ENCODE data around the gene C19orf67.

C19orf67 gene

GRCh38 chr19:14082675-14082960 is 3.0 kb downstream of the C19orf67 start:
- no peak for DNase-seq (ENCODE audit: low read depth, low spot score)

GRCh38 chr19:14081797-14082674 is 3.5 kb downstream of the C19orf67 start:
- no peak for DNase-seq (ENCODE audit: low read depth, low spot score)

- peak; percentile 97 for DNase-seq (ENCODE audit: low read depth, low spot score)
These were observed 4.4 kb downstream of the C19orf67 start for GRCh38 chr19:14080887-14081796.

DNA sequence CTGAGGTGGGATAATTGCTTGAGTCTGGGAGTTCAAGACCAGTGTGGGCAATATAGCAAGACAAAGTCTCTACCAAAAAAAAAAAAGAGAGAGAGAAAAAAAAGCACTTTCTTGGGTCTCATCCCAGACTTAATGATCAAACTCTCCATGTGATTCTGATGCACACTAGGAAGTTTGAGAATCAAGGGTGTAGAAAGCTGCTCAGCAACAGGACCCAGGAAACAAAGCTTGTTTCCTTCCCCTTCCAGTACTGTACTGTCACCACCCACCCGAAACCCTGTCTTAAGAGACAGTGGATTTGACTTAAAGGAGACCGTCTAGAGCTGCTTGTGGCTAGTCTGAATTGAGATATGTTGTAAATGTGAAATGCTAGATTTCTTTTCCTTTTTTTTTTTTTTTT is 7.2 kb downstream of the C19orf67 start:
- no peak for DNase-seq (ENCODE audit: low read depth, low spot score)

GRCh38 chr19:14073925-14074838 is 11.4 kb downstream of the C19orf67 start:
- DNase-seq (ENCODE audit: low read depth, low spot score): no peak

DNA sequence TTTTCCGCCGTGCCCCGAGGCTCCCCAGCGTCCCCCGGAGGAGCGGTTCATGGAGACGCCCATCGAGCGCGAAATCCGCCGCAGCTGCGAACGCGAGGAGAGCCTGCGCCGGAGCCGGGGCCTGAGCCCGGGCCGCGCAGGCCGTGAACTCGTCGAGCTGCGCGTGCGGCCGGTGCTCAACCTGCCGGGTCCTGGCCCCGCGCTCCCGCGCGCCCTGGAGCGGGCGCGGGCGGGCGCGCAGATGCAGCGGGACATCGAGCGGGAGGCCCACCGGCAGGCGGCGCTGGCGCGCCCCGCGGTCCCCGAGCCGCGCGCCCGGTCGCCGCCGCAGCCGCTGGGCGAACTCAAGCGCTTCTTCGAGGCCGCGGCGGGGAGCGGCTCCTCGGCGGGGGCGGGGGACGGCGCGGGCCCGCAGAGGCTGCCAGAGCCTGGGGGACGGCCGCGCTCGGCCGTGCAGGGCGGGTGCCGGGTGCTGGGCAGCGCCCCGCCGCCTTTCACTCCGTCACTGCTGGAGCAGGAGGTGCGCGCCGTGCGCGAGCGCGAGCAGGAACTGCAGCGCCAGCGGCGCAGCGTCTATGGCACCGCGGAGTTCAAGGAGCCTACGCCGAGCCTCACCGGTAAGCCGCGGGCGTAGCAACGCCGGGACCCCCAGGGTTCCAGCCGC is 12.2 kb downstream of the C19orf67 start:
- no peak for DNase-seq (ENCODE audit: low read depth, low spot score)

DNA sequence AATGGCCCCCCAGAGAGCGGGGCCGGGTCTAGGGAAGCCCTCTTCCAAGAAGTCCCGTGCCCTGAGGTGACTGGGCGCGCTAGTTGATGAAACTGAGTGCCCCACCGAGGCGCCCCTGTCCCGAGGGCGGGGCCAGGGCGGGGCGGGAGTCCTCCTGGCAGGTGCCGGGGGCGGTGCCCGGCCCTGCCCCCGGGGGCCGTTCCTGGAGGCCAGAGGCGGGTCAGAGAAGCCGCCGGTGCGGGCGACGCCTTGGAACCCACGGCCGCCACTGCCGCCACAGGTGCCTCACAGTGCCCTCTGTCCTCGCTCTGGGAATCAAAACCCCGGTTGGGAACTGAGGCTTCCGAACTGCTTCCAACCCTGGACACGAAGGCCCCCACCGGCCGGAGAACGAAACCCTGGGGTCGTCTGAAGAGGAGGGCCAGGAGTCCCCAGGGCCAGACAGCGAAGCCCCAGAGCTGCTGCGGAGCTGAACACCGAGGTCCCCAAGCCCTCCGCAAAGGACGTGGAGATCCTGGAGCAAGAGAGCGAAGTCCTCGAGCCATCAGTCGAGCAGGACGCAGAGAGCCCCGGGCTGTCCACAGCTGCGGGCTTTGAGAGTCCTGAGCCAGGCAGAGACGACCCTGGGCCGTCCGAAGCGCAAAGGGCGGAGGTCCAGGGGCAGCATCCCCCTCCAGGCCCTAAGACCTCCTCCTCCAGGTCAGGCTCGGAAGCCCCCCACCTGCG is 12.9 kb downstream of the C19orf67 start, which contains the start of gene MISP3:
TSS of gene MISP3 (plus strand) at position 252 of the 726 bp plus-strand sequence. CDS start 524 bp downstream, outside the sequence.
- DNase-seq (ENCODE audit: low read depth, low spot score): no peak

DNA sequence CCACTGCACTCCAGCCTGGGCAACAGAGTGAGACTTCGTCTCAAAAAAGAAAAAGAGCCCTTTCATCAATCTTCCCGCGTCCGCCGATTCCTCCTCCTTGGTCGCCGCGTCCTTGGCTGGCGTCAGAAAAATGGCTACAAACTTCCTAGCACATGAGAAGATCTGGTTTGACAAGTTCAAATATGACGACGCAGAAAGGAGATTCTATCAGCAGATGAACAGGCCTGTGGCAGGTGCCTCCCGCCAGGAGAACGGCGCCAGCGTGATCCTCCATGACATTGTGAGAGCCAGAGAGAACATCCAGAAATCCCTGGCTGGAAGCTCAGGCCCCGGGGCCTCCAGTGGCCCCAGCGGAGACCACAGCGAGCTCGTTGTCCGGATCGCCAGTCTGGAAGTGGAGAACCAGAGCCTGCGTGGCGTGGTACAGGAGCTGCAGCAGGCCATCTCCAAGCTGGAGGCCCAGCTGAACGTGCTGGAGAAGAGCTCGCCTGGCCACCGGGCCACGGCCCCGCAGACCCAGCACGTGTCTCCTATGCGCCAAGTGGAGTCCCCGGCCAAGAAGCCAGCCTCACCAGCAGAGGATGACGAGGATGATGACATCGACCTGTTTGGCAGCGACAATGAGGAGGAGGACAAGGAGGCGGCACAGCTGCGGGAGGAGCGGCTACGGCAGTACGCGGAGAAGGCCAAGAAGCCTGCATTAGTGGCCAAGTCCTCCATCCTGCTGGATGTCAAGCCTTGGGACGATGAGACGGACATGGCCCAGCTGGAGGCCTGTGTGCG is 15.1 kb downstream of the C19orf67 start:
- DNase-seq (ENCODE audit: low read depth, low spot score): no peak

DNA sequence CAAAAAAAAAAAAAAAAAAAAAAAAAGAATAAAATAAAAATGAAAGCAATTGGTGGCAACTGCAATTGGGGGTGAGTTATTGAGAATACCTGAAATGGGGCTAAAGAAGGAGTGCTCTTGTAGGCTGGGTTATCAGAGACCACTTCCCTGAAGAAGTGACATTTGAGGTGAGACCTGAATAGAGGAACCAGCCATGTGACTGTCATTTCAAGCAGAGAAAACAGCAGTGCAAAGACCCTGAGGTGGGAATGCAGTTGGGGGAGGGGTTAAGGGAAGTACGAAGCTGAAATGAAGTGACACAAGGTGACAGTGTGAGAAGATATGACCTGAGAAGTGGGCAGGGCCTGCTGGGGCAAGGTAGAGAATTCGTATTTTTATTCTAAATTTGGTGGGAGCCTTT is 19.4 kb downstream of the C19orf67 start:
- DNase-seq (ENCODE audit: low read depth, low spot score): no peak

DNA sequence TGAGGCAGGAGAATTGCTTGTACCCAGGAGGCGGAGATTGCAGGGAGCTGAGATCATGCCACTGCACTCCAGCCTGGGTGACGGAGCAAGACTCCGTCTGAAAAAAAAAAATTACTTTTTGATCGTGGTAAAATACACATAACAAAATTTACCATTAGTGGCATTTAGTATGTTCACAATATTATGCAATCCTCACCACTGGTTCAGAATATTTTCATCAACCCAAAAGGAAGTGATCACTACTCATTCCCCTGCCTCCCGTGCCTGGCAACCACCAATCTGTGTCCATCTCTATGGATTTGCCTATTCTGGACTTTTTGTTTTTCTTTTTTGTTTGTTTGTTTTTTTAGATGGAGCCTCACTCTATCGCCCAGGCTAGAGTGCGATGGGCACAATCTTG is 22.5 kb downstream of the C19orf67 start:
- no peak for DNase-seq (ENCODE audit: low read depth, low spot score)

DNA sequence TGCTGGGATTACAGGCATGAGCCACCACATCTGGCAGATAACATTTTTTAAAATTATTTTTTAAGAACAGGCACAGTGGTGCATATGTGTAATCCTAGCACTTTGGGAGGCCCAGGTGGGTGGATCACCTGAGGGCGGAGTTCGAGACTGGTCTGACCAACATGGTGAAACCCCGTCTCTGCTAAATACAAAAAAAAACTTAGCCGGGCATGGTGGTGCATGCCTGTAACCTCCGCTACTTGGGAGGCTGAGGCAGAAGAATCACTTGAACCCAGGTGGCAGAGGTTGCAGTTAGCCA is 23.1 kb downstream of the C19orf67 start:
- no peak for DNase-seq (ENCODE audit: low read depth, low spot score)

GRCh38 chr19:14061751-14062557 is 23.6 kb downstream of the C19orf67 start, which contains the start of gene PALM3:
Gene PALM3, minus strand, starts transcription at chr19:14062076. Its CDS starts 96 bp downstream, at chr19:14061980.
- no peak for DNase-seq (ENCODE audit: low read depth, low spot score)

DNA sequence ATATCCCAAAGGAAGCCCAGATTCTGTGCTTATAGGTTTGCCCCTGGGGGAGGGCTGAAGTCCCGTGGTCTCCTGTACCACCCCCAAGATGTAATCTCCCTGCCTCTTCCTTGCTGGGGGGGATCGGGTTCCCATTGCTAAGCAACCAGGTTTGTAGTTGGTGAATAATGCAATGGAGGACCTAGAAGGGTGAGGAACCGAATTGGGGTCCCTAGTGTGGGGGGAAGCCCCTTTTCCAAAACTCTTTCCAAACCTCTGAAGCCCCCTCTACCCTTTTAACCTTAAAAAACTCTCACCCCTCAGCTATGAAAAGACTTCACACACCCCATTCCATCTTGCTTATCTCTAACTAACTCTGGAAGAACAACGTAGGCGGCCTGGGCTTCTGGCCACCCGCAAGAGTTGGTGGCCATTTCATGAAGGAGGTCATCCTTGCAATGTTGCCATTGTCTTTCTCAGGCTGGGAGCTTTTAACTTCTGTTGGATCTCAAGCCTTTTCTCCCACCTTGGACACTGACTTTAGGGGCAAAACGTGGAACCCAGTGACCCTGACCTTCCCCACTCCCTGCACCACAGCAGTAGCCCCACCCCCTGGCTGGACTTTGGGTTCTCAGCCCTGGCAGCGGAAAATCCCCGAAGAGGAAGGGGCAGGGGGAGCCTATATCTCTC is 24.4 kb downstream of the C19orf67 start:
- DNase-seq (ENCODE audit: low read depth, low spot score): no peak

- no peak for DNase-seq (ENCODE audit: low read depth, low spot score)
These were observed 25.9 kb downstream of the C19orf67 start for GRCh38 chr19:14059652-14060155.

DNA sequence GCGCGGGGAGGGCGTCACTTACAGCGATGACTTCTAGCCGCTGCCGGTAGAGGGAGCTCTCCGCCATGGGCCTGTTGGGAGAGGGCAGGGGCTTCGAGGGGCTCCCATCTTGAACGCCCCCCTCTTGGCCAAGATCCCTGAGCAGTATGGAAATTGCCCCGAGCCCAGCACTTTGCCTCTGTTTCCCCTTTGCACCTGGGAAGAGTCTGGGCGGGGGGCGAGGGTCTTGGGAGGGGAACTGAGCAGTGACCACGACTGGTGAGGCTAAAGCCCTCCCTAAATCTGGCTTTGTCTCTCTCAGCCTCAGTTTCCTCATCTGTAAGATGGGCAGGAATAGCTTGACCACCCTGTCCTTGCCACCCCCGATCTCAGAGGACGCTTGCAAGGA is 26.5 kb downstream of the C19orf67 start:
- DNase-seq (ENCODE audit: low read depth, low spot score): no peak

GRCh38 chr19:14058182-14059092 is 27.1 kb downstream of the C19orf67 start:
- DNase-seq (ENCODE audit: low read depth, low spot score): no peak
